AG04450 (cell line): Measurements from ENCODE around the gene UGT1A3. TPM values are rescaled to one million over a fixed set of nuclear protein-coding genes. Genes with fewer than 3 reads are reported as not detected.

ENCODE experiments used
- CTCF ChIA-PET: fragments of 300-600, 350-600 bp; formaldehyde crosslinking; extraction: SDS; loops from one replicate; lab custom pipeline; 2022; ENCODE audit warnings: antibody characterized with exemption, inconsistent platforms; lab: Charles Lee
- POLR2A ChIA-PET: fragments of 350-600 bp; formaldehyde crosslinking; extraction: SDS; loops from one replicate; lab custom pipeline; 2021; ENCODE audit warnings: antibody characterized with exemption, inconsistent platforms; lab: Yijun Ruan, JAX
- DNase-seq: peaks from one replicate; pipeline ENCODE4 v3.0.0-alpha.2; 2011; ENCODE audit warnings: low read depth, low spot score
- H3K27ac ChIP-seq: one replicate; pipeline ENCODE4 v1.5.1; 2012; ENCODE audit warnings: low read depth, low read length, control low read depth
- H3K27me3 ChIP-seq: one replicate; pipeline ENCODE4 v1.6.0; 2012; ENCODE audit warnings: low read length; ENCODE audit not compliant: control insufficient read depth, insufficient read depth
- H3K4me3 ChIP-seq: 2 replicates; pipeline ENCODE4 v1.5.1; 2011; ENCODE audit warnings: mild to moderate bottlenecking, low read depth, low read length, control low read depth
- H3K9me3 ChIP-seq: 2 replicates; pipeline ENCODE4 v1.5.1; 2012; ENCODE audit warnings: low read length; ENCODE audit not compliant: control insufficient read depth, insufficient read depth
- CTCF ChIP-seq: IDR thresholded peaks from 2 replicates; pipeline ENCODE4 v1.5.1; 2011; ENCODE audit warnings: low read depth, low read length, control low read depth, inconsistent platforms
- polyA plus RNA-seq: library from polyadenylated mRNA; depleted of rRNA; stranded (reverse); fragments of >200 nt; gene quantifications from 2 replicates; pipeline ENCODE4 v1.2.3, GENCODE V29; 2011

Gene UGT1A3
- polyA plus RNA-seq, 1 experiment, result not detected

DNA sequence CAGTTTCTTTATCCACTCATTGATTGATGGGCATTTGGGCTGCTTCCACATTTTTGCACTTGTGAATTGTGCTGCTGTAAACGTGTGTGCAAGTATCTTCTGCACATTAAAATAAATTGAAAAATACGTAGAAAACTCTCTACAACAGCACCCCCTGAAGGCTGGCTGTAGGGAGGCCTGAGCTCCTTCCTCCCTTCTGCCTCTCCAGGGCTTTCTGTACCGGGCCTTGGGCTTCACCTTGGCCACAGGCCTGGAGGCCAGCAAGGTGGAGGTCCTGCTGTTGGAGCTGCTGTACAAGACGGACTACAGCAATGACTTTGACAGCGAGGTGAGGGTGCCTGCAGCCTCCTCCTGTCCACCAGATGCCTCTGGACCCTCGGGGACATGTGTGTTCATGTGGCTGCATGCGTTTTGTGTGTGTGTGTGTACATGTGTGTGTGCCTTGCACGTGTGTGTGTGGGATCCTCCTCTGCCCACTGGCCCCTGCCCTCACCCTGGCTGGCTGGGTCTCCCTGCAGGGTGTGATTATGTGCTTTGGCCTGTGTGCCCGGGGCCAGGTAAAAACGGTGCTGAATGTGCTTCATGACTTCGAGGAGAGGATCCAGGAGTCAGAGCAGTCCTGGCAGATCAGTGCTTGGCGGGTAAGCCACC lies 78.5 kb downstream of the UGT1A3 start:
- peaks cover 13% of the 10 kb centered on the region for H3K27me3 ChIP-seq
- CTCF ChIA-PET, result no interaction called here
- H3K4me3 ChIP-seq, result no peak overlapping the region
- DNase-seq, result no peak
- POLR2A ChIA-PET, result no interaction called here
- H3K9me3 ChIP-seq, result peaks cover 5% of the 10 kb centered on the region; the same call in 1 of the 2 replicates
- H3K27ac ChIP-seq, result no peak overlapping the region
- no peak for TF ChIP-seq CTCF

GRCh38 chr2:233807966-233808935 lies 79.4 kb downstream of the UGT1A3 start:
- DNase-seq, result no peak
- Histone ChIP-seq H3K27ac (no peak overlapping the region), H3K9me3 (peaks cover 5% of the 10 kb centered on the region; the same call in 1 of the 2 replicates), H3K4me3 (no peak overlapping the region), H3K27me3 (peaks cover 13% of the 10 kb centered on the region)
- TF ChIP-seq CTCF, result no peak
- ChIA-PET POLR2A (no interaction called here), CTCF (no interaction called here)

GRCh38 chr2:233810385-233810784 lies 81.5 kb downstream of the UGT1A3 start:
- Histone ChIP-seq H3K27me3 (peaks cover 13% of the 10 kb centered on the region), H3K9me3 (peaks cover 5% of the 10 kb centered on the region; the same call in 1 of the 2 replicates), H3K27ac (no peak overlapping the region), H3K4me3 (no peak overlapping the region)
- CTCF ChIA-PET, result no interaction called here
- POLR2A ChIA-PET, result no interaction called here
- TF ChIP-seq CTCF, result no peak
- no peak for DNase-seq

DNA sequence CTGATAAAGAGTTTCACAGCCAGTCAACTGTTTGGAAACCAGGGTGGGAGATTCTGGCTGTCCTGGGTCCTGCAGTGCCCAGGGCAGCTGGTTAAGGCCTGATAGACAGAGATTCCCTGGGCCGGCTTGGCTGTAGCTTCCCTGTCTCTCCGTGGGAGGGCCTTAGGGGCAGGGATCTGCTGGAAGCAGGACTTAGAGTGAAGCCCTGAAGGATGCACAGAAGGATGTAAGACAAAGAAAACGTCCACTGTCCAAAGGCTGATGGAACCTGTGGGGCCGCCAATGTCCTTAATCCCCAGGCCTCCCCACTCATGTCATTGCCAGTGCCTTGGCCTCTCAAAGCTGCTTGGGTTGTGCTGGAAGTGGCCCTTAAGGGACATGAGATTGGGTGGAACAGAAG lies 82.2 kb downstream of the UGT1A3 start:
- Histone ChIP-seq H3K9me3 (peaks cover 5% of the 10 kb centered on the region; the same call in 1 of the 2 replicates), H3K27ac (no peak overlapping the region), H3K27me3 (peaks cover 13% of the 10 kb centered on the region), H3K4me3 (no peak overlapping the region)
- ChIA-PET CTCF (no interaction called here), POLR2A (no interaction called here)
- DNase-seq, result no peak
- no peak for TF ChIP-seq CTCF

GRCh38 chr2:233811732-233812131 lies 82.9 kb downstream of the UGT1A3 start:
- peaks cover 5% of the 10 kb centered on the region; the same call in 1 of the 2 replicates for H3K9me3 ChIP-seq
- H3K27ac ChIP-seq, result no peak overlapping the region
- DNase-seq, result no peak
- TF ChIP-seq CTCF, result no peak
- CTCF ChIA-PET, result no interaction called here
- H3K27me3 ChIP-seq, result peaks cover 13% of the 10 kb centered on the region
- H3K4me3 ChIP-seq, result no peak overlapping the region
- POLR2A ChIA-PET, result no interaction called here
